Measurements from ENCODE around the gene CENPU.
A peak's percentile ranks its signal among the peaks of the same experiment; 100 is the strongest.

Gene CENPU

GRCh38 chr4:184651899-184652298, 82.0 kb downstream of the CENPU start:
- TF ChIP-seq CEBPB (IDR thresholded peaks at IDR 0.05) (no peak), EP300 (IDR thresholded peaks at IDR 0.05; ENCODE audit: borderline replicate concordance) (no peak), NFIC (IDR thresholded peaks at IDR 0.05) (no peak), YY1 (IDR thresholded peaks at IDR 0.05; ENCODE audit: low read depth) (no peak), EGR1 (IDR thresholded peaks at IDR 0.05) (no peak), RAD21 (IDR thresholded peaks at IDR 0.05; ENCODE audit: low read depth) (no peak), MAX (IDR thresholded peaks at IDR 0.05) (no peak), USF1 (IDR thresholded peaks at IDR 0.05) (no peak), TCF12 (IDR thresholded peaks at IDR 0.05; ENCODE audit: low read depth) (no peak), TAF1 (IDR thresholded peaks at IDR 0.05; ENCODE audit: low read depth) (no peak), ZBTB7A (IDR thresholded peaks at IDR 0.05; ENCODE audit: low read depth) (no peak), FOXM1 (IDR thresholded peaks at IDR 0.05; ENCODE audit: borderline replicate concordance, low read depth) (no peak), TEAD4 (IDR thresholded peaks at IDR 0.05) (no peak), REST (IDR thresholded peaks at IDR 0.05; ENCODE audit: low read depth) (no peak), CREB1 (IDR thresholded peaks at IDR 0.05; ENCODE audit: low read depth) (no peak)

- TF ChIP-seq YY1 (IDR thresholded peaks at IDR 0.05; ENCODE audit: low read depth) = no peak
- no peak for TF ChIP-seq CEBPB (IDR thresholded peaks at IDR 0.05)
- 0 out of 2 replicates have a peak, but pooled peaks have one; percentile 1 for TF ChIP-seq MAX (IDR thresholded peaks at IDR 0.05)
- no peak for TF ChIP-seq RAD21 (IDR thresholded peaks at IDR 0.05; ENCODE audit: low read depth)
- no peak for TF ChIP-seq TAF1 (IDR thresholded peaks at IDR 0.05; ENCODE audit: low read depth)
- TF ChIP-seq NFIC (IDR thresholded peaks at IDR 0.05) = no peak
Observed at GRCh38 chr4:184649971-184650855, 83.7 kb downstream of the CENPU start.

GRCh38 chr4:184649026-184649970, 84.6 kb downstream of the CENPU start, which contains the start of the genes CASP3 and PRIMPOL:
Gene CASP3 (minus strand): TSS chr4:184649447. CDS start chr4:184638453, 10,994 bp downstream.
Gene PRIMPOL (plus strand): TSS chr4:184649738. CDS start chr4:184657141, 7,403 bp downstream.
- TF ChIP-seq RAD21 (IDR thresholded peaks at IDR 0.05; ENCODE audit: low read depth) (peak; percentile 29; the same call in 1 of the 2 replicates), EGR1 (IDR thresholded peaks at IDR 0.05) (0 out of 2 replicates have a peak, but pooled peaks have one; percentile 26), REST (IDR thresholded peaks at IDR 0.05; ENCODE audit: low read depth) (no peak), TAF1 (IDR thresholded peaks at IDR 0.05; ENCODE audit: low read depth) (peak; percentile 85), CREB1 (IDR thresholded peaks at IDR 0.05; ENCODE audit: low read depth) (no peak), YY1 (IDR thresholded peaks at IDR 0.05; ENCODE audit: low read depth) (no peak), USF1 (IDR thresholded peaks at IDR 0.05) (no peak), MAX (IDR thresholded peaks at IDR 0.05) (peak; percentile 41), CEBPB (IDR thresholded peaks at IDR 0.05) (no peak), EP300 (IDR thresholded peaks at IDR 0.05; ENCODE audit: borderline replicate concordance) (no peak), NFIC (IDR thresholded peaks at IDR 0.05) (no peak), FOXM1 (IDR thresholded peaks at IDR 0.05; ENCODE audit: borderline replicate concordance, low read depth) (no peak), TEAD4 (IDR thresholded peaks at IDR 0.05) (no peak)

GRCh38 chr4:184648313-184649025, 85.4 kb downstream of the CENPU start:
- peak; percentile 18 for TF ChIP-seq MAX (IDR thresholded peaks at IDR 0.05)
- no peak for TF ChIP-seq FOXM1 (IDR thresholded peaks at IDR 0.05; ENCODE audit: borderline replicate concordance, low read depth)
